HepG2 (cell line): ENCODE measurements around the gene TRIM28. TPM values are rescaled to one million over a fixed set of nuclear protein-coding genes. Genes with fewer than 3 reads are reported as not detected.

ENCODE experiments used
- ATF7 ChIP-seq, 2 experiments: fragments of 450-650 bp in 1 of 2; sonication (generic) in 1 of 2; formaldehyde crosslinking in 1 of 2; IDR thresholded peaks; 2 replicates each; pipeline versions ENCODE4 v1.4.0 to v1.6.1; 2016 to 2020; ENCODE audit warnings: antibody characterized with exemption in 1 of 2, mild to moderate bottlenecking in 1 of 2, missing genetic modification reagents in 1 of 2
- CBFB ChIP-seq: sonication (generic); formaldehyde crosslinking; IDR thresholded peaks from 2 replicates; pipeline ENCODE4 v1.4.0; 2020; ENCODE audit warnings: missing genetic modification reagents
- CREM ChIP-seq, 2 experiments: sonication (generic) in 1 of 2; formaldehyde crosslinking in 1 of 2; IDR thresholded peaks; 2 replicates each; pipeline versions ENCODE4 v1.4.0 to v1.6.1; 2016 to 2020; ENCODE audit warnings: antibody characterized with exemption in 1 of 2, mild to moderate bottlenecking in 1 of 2, missing genetic modification reagents in 1 of 2
- FOSL1 ChIP-seq: sonication (generic); formaldehyde crosslinking; IDR thresholded peaks from 2 replicates; pipeline ENCODE4 v1.9.0; 2021; ENCODE audit warnings: missing genetic modification reagents, borderline replicate concordance
- FOSL2 ChIP-seq: sonication (generic); formaldehyde crosslinking; IDR thresholded peaks from 2 replicates; pipeline ENCODE4 v1.4.0; 2020; ENCODE audit warnings: missing genetic modification reagents
- FOXA1 ChIP-seq, 2 experiments: fragments of 450-650 bp in 1 of 2; sonication (generic) in 1 of 2; formaldehyde crosslinking in 1 of 2; IDR thresholded peaks; 2 replicates each; pipeline versions ENCODE4 v1.4.0 to v1.6.1; 2016 to 2020; ENCODE audit warnings: missing genetic modification reagents in 1 of 2
- FOXP1 ChIP-seq, 2 experiments: fragments of 450-650 bp in 1 of 2; IDR thresholded peaks; 2 replicates each; pipeline ENCODE4 v1.6.1; 2017 to 2018; ENCODE audit warnings: antibody characterized with exemption in 1 of 2
- GABPA ChIP-seq, 2 experiments: IDR thresholded peaks; 2 replicates each; pipeline ENCODE4 v1.6.1; 2011 to 2016; ENCODE audit warnings: low read depth in 2 of 2, low read length in 1 of 2, missing biosample characterization in 1 of 2, missing genetic modification characterization in 1 of 2
- GFI1 ChIP-seq: sonication (generic); formaldehyde crosslinking; IDR thresholded peaks from 2 replicates; pipeline ENCODE4 v1.5.0; 2020; ENCODE audit warnings: missing genetic modification reagents, mild to moderate bottlenecking, borderline replicate concordance
- KDM2A ChIP-seq: sonication (generic); formaldehyde crosslinking; IDR thresholded peaks from 2 replicates; pipeline ENCODE4 v1.4.0; 2020; ENCODE audit warnings: low read depth, missing genetic modification reagents, borderline replicate concordance
- KDM6A ChIP-seq: IDR thresholded peaks from 2 replicates; pipeline ENCODE4 v1.6.1; 2016; ENCODE audit warnings: low read depth
- LCORL ChIP-seq, 2 experiments: fragments of 450-650 bp in 1 of 2; sonication (generic) in 1 of 2; formaldehyde crosslinking in 1 of 2; IDR thresholded peaks; 2 replicates each; pipeline versions ENCODE4 v1.5.0 to v1.6.1; 2017 to 2020; ENCODE audit warnings: antibody characterized with exemption in 1 of 2, missing genetic modification reagents in 1 of 2
- NR2F1 ChIP-seq, 2 experiments: fragments of 450-650 bp in 1 of 2; formaldehyde crosslinking in 1 of 2; IDR thresholded peaks; 2 replicates each; pipeline versions ENCODE4 v1.5.0 to v1.6.1; 2016 to 2020; ENCODE audit warnings: mild to moderate bottlenecking in 1 of 2, missing compliant biosample characterization in 1 of 2, missing genetic modification reagents in 1 of 2, moderate library complexity in 1 of 2
- PAXIP1 ChIP-seq: sonication (generic); formaldehyde crosslinking; conservative IDR thresholded peaks from 2 replicates; pipeline ENCODE4 v1.4.0; 2020; ENCODE audit warnings: mild to moderate bottlenecking, missing genetic modification reagents, moderate library complexity
- REPIN1 ChIP-seq: sonication (generic); formaldehyde crosslinking; IDR thresholded peaks from 2 replicates; pipeline ENCODE4 v1.8.0; 2022; ENCODE audit warnings: missing genetic modification reagents, low read depth, mild to moderate bottlenecking, borderline replicate concordance
- SKI ChIP-seq: fragments of 450-650 bp; IDR thresholded peaks from one replicate; pipeline ENCODE4 v1.6.1; 2018; ENCODE audit warnings: mild to moderate bottlenecking; ENCODE audit not compliant: partially characterized antibody
- SP1 ChIP-seq, 2 experiments: fragments of 450-650 bp in 1 of 2; sonication (generic) in 1 of 2; formaldehyde crosslinking in 1 of 2; IDR thresholded peaks; 2 replicates each; pipeline versions ENCODE4 v1.4.0 to v1.6.1; 2016 to 2020; ENCODE audit warnings: missing genetic modification reagents in 1 of 2
- SPEN ChIP-seq: sonication (generic); formaldehyde crosslinking; IDR thresholded peaks from 2 replicates; pipeline ENCODE4 v1.5.1; 2020; ENCODE audit warnings: low read depth, mild to moderate bottlenecking, missing genetic modification reagents
- SRSF1 ChIP-seq: fragments of 200-400 bp; formaldehyde crosslinking; optimal IDR thresholded peaks from 2 replicates; pipeline ENCODE3; 2017; ENCODE audit warnings: mild to moderate bottlenecking, low read depth, low read length, moderate library complexity
- ZNF317 ChIP-seq: sonication (generic); formaldehyde crosslinking; IDR thresholded peaks from 2 replicates; pipeline ENCODE4 v1.5.0; 2020; ENCODE audit warnings: mild to moderate bottlenecking, missing genetic modification reagents
- ZNF607 ChIP-seq: sonication (generic); formaldehyde crosslinking; IDR thresholded peaks from 2 replicates; pipeline ENCODE4 v1.5.1; 2020; ENCODE audit warnings: missing genetic modification reagents, mild to moderate bottlenecking, borderline replicate concordance
- ZNF629 ChIP-seq: sonication (generic); formaldehyde crosslinking; conservative IDR thresholded peaks from 2 replicates; pipeline ENCODE4 v1.5.0; 2020; ENCODE audit warnings: missing genetic modification reagents
- ZNF775 ChIP-seq: sonication (generic); formaldehyde crosslinking; IDR thresholded peaks from 2 replicates; pipeline ENCODE4 v1.4.0; 2020; ENCODE audit warnings: missing genetic modification reagents, mild to moderate bottlenecking, moderate library complexity, borderline replicate concordance
- polyA plus RNA-seq, 8 experiments: library from polyadenylated mRNA; depleted of rRNA in 3 of 8; stranded (reverse) in 7 of 8; unstranded in 1 of 8; fragments of >200 nt; fragmentation: Illumina TruSeq in 4 of 8; extraction: Trizol in 4 of 8; gene quantifications; 2 replicates each; pipeline versions ENCODE4 v1.2.1 to v1.2.3, GENCODE V29; 2011 to 2016; ENCODE audit warnings: low read depth in 4 of 8, missing spikeins in 1 of 8, mixed read lengths in 1 of 8; ENCODE audit not compliant: insufficient read depth in 1 of 8
- total RNA-seq, 5 experiments: library from RNA; depleted of rRNA; stranded (reverse); fragments of >200 nt; fragmentation: Illumina TruSeq; extraction: Trizol; gene quantifications; 2 replicates each; pipeline ENCODE4 v1.2.3, GENCODE V29; 2016; ENCODE audit warnings: low read depth in 1 of 5

TRIM28 gene
- total and polyA plus RNA-seq, 2 of the 13 experiments (the other 11 are each of a cell fraction or from before 2014, with no cell fraction given), result 361 to 439 TPM

- TF ChIP-seq ZNF775 (CRISPR knock-in tag), result no peak
- no peak for TF ChIP-seq SRSF1
- TF ChIP-seq GFI1, result peak; percentile 88; the same call in 1 of the 2 replicates
- TF ChIP-seq ATF7 (IDR thresholded peaks at IDR 0.05), result no peak
- TF ChIP-seq ATF7 (CRISPR knock-in tag; IDR thresholded peaks at IDR 0.05), result no peak
- TF ChIP-seq LCORL (IDR thresholded peaks at IDR 0.05), result no peak
- peak; percentile 89 for TF ChIP-seq LCORL (CRISPR knock-in tag; IDR thresholded peaks at IDR 0.05)
- TF ChIP-seq SP1 (IDR thresholded peaks at IDR 0.05), result no peak
- TF ChIP-seq SP1 (CRISPR knock-in tag; IDR thresholded peaks at IDR 0.05), result no peak
- TF ChIP-seq CBFB, result no peak
- 0 out of 2 replicates have a peak, but pooled peaks have one; percentile 51 for TF ChIP-seq CREM (IDR thresholded peaks at IDR 0.05)
- TF ChIP-seq CREM (CRISPR knock-in tag; IDR thresholded peaks at IDR 0.05), result no peak
- no peak for TF ChIP-seq ZNF317
- TF ChIP-seq NR2F1 (CRISPR knock-in tag; IDR thresholded peaks at IDR 0.05), result peak; percentile 62 to 85
- TF ChIP-seq REPIN1 (CRISPR knock-in tag), result peak; percentile 37; the same call in 1 of the 2 replicates
- TF ChIP-seq GABPA (IDR thresholded peaks at IDR 0.05; ENCODE audit: low read depth, low read length), result no peak
- peak; percentile 8; the same call in 1 of the 2 replicates for TF ChIP-seq GABPA (CRISPR knock-in tag; IDR thresholded peaks at IDR 0.05; ENCODE audit: low read depth)
- 0 out of 2 replicates have a peak, but pooled peaks have one; percentile 17 for TF ChIP-seq KDM2A
- TF ChIP-seq SPEN (CRISPR knock-in tag), result 0 out of 2 replicates have a peak, but pooled peaks have one; percentile 24
- TF ChIP-seq ZNF607 (CRISPR knock-in tag), result peak; percentile 44; the same call in 1 of the 2 replicates
- TF ChIP-seq PAXIP1 (CRISPR knock-in tag), result peak; percentile 85
- peak; percentile 35 for TF ChIP-seq KDM6A (CRISPR knock-in tag)
- peak; percentile 80 for TF ChIP-seq SKI
- no peak for TF ChIP-seq FOXA1 (IDR thresholded peaks at IDR 0.05)
- peak; percentile 45; the same call in 1 of the 2 replicates for TF ChIP-seq FOXA1 (CRISPR knock-in tag; IDR thresholded peaks at IDR 0.05)
- TF ChIP-seq FOXP1 (IDR thresholded peaks at IDR 0.05), result peak; percentile 18; the same call in 1 of the 2 replicates
- peak; percentile 63 for TF ChIP-seq FOXP1 (CRISPR knock-in tag; IDR thresholded peaks at IDR 0.05)
- TF ChIP-seq FOSL1, result peak; percentile 79
- peak; percentile 89 for TF ChIP-seq FOSL2
- no peak for TF ChIP-seq ZNF629 (CRISPR knock-in tag)
These were observed 33.6 kb upstream of the TRIM28 start (continued) for GRCh38 chr19:58510084-58510862.
